HG03432 (cell line): ENCODE results near the gene KDM2B.
"Not testable (repeated sequence)": the region's sequence is repeated elsewhere in the genome, so short reads cannot be mapped to it uniquely, and the experiment has no call there.

ENCODE experiments used
- ATAC-seq: cut with Tn5 transposase; IDR thresholded peaks from one replicate; pipeline ENCODE4 v1.9.1; 2021; ENCODE audit warnings: mild to moderate bottlenecking, moderate library complexity; ENCODE audit not compliant: unreplicated experiment

Gene KDM2B

DNA sequence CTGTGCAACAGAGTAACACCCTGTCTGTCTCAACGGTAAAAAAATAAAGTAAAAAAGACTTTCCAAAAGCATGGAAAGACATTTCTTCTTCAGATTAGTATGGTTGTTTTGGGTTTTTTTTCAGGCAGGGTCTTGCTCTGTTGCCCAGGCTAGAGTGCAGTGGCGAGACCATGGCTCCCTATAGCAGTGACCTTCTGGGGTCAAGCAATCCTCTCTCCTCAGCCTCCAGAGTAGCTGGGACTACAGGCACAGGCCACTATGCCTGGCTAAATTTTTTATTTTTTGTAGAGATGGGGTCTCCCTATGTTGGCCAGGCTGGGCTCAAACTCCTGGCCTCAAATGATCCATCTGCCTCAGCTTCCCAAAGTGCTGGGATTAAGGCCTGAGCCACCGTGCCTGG is 72.8 kb downstream of the KDM2B start:
- no peak for ATAC-seq

GRCh38 chr12:121507245-121507644 is 73.6 kb downstream of the KDM2B start:
- no peak for ATAC-seq

GRCh38 chr12:121505513-121505912 is 75.3 kb downstream of the KDM2B start:
- no peak for ATAC-seq

- ATAC-seq, result no peak
Measured at GRCh38 chr12:121504505-121504904, 76.3 kb downstream of the KDM2B start.

GRCh38 chr12:121503395-121503794 is 77.4 kb downstream of the KDM2B start:
- ATAC-seq, result no peak

DNA sequence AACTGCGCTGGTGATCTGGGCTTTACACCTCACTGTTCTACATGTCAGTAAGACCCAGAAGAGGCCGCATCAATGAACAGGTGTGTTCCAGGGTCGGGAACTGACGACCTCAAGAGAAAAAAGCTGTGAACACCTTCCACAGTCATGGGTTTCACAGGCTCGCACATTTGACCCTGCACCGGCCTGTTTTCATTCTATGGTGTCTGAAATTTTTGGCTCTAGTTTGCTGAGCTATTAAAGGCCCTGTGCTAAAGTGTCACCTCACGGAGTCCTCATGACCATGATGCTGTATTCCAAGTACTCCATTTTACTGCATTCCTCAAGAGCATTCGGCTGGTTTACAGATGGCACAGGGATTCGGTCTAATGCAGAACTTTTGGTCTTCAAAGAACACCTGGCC is 78.9 kb downstream of the KDM2B start:
- no peak for ATAC-seq

GRCh38 chr12:121499929-121500793 is 80.7 kb downstream of the KDM2B start:
- no peak for ATAC-seq

DNA sequence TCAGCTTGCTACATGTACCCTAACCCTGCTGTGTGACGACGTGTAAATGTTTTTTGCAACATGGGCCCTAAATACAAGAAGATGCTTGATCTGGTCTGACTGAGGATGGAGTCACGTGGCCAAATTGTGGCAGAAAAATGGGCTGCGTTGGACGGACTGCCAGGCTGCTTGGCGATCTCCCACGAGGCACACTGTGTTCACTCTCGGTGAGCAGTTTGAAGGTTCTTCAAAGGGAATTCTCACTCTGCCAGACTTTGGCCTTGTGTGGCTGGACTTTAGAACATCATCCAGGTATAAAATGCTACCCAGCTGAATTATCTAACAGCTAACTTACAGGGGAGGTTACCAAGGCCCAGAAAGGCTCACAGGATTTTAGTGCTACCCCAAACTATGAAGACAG is 85.1 kb downstream of the KDM2B start:
- ATAC-seq, result no peak

DNA sequence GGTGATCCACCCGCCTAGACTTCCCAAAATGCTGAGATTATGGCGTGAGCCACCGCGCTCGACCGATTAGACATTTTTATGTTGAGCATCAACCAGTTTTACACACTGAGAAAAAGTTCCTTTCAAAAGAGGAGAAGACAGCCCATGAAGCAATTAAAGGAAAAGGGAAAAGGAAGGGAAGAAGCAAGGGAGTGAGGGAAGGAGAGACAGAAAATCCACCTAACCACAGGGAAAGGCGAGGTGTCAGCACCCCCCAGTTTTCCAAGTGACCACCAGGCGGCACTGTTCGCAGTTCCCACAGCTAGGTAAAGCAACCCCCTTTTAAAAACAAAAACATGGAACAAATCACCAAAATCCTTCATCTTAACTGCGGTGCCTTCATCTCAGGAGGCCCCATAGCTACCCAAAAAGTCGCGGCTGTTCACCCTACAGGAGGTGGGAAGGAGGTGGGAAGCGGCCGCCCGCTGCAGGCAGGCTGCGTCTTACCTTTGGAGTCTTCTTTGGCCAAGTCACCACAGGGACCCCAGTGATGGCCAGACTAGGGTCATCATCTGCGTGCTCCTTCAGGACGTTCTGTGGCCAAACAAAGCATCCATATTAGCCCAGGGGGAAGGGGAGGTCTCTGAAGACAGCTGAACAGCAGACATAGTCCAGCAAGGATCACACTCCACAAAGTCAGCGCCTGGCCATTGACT is 86.6 kb downstream of the KDM2B start:
- no peak for ATAC-seq

DNA sequence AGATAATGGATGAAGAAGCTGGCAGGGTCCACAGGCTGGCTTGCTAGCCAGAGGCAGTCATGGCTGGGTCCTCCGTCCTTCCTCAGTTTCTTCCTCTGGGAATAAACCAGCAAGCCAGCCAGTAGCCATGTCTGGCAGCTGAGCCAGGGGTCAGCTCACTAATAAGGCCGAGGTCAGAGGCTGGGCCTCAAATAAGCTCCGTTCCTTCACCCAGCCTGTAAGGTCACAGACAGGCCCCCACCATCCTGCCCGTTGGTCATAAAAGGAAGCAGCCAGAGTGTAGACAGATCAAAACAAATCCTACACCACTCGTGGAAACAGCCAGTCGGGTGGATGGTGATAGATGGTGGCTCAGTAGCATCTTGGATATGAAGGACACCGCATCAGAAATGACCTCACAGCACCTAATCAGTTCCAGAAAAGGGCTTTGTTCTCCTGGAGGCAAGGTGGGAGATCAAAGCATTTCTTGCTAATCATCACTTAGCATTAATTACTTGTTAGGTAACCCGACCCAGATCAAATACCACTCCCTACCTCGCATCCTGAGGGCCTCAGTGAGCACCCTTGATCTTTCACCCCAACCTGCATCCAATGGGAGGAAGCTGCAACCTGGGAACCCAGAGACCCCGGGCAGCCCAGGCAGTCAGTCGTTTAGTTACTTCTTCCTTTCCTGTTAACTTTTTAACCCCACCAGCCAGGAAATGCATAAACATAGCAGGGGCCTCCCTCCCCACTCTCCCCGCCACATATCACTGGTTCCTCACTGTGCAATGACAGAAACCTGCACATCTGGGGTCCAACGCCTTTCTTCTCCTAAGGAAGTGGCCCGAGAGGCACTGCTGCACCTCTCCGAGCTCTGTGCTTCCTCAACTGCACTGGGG is 90.2 kb downstream of the KDM2B start:
- no peak for ATAC-seq

- ATAC-seq, result no peak
Measured at GRCh38 chr12:121489874-121490273, 90.9 kb downstream of the KDM2B start.

GRCh38 chr12:121484967-121485366 is 95.9 kb downstream of the KDM2B start:
- no peak for ATAC-seq

GRCh38 chr12:121484564-121484963 is 96.3 kb downstream of the KDM2B start:
- not testable (repeated sequence) for ATAC-seq

- no peak for ATAC-seq
Measured at GRCh38 chr12:121483949-121484348, 96.9 kb downstream of the KDM2B start.

- ATAC-seq, result no peak
Measured at GRCh38 chr12:121476477-121476876, 104.3 kb downstream of the KDM2B start.

GRCh38 chr12:121475279-121475678 is 105.5 kb downstream of the KDM2B start:
- ATAC-seq, result no peak

GRCh38 chr12:121472150-121472905 is 108.5 kb downstream of the KDM2B start:
- no peak for ATAC-seq

- no peak for ATAC-seq
Measured at GRCh38 chr12:121470751-121471150, 110.1 kb downstream of the KDM2B start.

DNA sequence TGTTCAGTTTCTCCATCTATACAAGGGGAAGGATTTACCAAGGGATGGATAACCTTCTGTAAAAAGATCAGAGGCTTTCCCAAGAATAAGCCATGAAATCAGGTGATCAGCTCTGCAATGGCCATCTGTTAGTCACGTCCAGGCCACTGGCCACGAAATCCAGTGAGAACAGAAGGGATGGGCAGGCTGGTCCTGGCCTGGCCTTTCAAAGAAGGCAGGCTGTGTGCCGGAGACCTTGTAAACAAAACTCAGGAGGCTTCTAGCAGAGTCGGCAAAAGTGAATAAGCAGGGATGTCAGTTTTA is 112.4 kb downstream of the KDM2B start:
- no peak for ATAC-seq

GRCh38 chr12:121467638-121468498 is 113.0 kb downstream of the KDM2B start:
- no peak for ATAC-seq
